T47D (cell line): ENCODE results near the gene GAPDHS.

ENCODE experiments used
- DNase-seq, 2 experiments: peaks; one replicate each; pipeline versions ENCODE4 v3.0.0 to v3.0.0-alpha.2; 2011 to 2012; ENCODE audit warnings: low read depth in 1 of 2, low spot score in 1 of 2
- JUND ChIP-seq: IDR thresholded peaks from 2 replicates; pipeline ENCODE4 v1.6.1; 2012; ENCODE audit warnings: low read depth
- in situ Hi-C: cut with HindIII; loops from 2 replicates; pipeline ENCODE4 v1.10.0; 2016; ENCODE audit warnings: low sequenced_read_pairs, low pct_unique_long_range_greater_than_20kb

Gene GAPDHS

DNA sequence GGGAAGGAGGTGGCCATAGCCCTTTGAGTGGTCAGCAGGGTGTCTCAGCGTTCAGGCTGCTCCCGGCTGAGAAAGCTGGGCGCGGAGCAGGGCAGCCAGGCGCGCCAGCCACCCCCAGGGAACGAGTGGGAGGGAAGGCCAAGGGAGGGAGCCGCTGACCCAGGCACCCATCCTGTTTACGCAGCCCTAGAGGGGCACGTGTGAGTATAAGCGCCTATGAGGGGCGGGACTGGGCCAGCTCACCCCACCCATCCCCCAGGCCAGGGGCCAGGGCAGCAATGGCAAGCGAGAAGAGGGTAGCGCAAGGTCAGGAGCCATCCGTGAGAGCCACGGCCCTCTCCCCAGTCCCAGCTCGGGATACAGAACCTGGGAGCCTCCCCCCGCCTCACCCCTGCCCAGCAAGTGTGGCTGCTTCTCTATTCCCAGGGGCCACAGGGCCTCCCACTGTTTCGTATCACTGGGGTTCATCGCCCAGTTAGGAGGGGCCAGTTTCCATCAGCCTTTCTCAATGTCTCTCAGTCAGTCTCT lies 18.9 kb upstream of the GAPDHS start:
- TF ChIP-seq JUND, result no peak
- in situ Hi-C loops, result no loop called here
- no peak for DNase-seq

DNA sequence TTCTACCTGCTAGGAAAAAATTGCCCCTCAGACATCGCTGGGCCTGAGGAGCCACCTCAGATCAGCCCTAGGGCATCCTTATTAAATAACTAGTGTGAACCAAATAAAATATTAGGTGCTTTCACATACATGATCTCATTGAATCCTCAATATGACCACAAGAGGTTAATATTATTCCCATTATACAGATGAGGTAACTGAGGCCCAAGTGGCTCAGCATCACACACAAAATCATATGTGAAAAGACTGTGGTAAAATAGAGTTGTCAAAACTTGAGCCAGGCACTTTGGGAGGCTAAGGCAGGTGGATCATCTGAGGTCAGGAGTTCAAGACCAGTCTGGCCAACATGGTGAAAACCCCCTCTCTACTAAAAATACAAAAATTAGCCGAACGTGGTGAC lies 16.9 kb upstream of the GAPDHS start:
- DNase-seq, result no peak
- in situ Hi-C loops, result no loop called here
- TF ChIP-seq JUND, result no peak

DNA sequence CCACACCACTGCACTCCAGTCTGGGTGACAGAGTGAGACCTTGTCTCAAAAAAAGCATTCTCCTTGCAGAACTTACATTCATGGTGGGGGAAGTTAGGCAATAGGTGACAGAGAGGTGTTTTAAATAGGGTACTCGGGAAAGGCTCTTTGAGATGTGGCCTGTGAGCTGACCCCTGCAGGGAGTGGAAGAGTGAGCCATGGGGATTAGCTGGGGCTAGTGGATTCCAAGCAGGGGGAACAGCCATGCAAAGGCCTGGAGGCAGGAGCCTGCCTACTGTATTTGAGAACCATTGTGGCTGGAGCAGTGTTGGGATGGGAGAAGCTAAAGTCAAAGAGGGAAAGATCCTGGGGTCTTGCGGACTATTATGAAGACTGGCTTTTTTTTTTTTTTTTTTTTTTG lies 15.9 kb upstream of the GAPDHS start:
- no peak for TF ChIP-seq JUND
- in situ Hi-C loops, result no loop called here
- no peak for DNase-seq

DNA sequence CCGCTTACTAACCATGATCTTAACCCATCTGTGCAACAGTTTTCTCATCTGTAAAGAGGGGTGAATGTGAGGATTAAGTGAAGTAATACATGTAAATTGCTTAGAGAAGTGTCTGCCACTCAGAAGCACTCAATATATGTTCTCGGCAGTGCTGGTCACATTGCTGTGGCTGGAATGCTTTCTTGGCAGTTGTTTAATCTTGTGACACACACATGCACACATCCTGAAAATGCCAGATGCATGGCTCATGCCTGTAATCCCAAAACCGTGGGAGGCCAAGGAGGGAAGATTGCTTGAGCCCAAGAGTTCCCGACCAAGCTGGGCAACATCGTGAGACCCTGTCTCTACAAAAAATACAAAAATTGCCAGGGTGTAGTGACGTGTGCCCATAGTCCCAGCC lies 14.9 kb upstream of the GAPDHS start:
- in situ Hi-C loops, result no loop called here
- DNase-seq, result peak in 1 of 2 experiments; percentile 26
- TF ChIP-seq JUND, result no peak

DNA sequence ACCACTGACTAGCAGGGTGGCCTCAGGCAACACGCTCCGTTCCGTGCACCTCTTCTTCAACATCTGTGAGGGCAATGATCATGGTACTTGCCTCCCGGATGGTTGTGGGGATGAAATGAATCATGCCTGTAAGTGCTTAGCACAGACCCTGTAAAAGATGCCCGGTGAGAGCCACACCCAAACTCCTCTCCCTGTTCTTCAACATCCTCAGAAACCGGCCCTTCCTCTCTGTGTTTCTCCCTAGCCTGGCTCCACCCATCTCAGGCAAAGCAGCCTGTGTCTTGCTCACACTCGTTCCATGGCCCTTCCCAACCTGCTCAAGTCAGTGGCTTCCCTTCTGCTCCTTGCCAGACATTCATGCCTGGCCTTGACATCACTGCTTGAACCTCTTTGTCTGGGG lies 14.0 kb upstream of the GAPDHS start:
- peak in 1 of 2 experiments; percentile 36 for DNase-seq
- TF ChIP-seq JUND, result no peak
- in situ Hi-C loops, result no loop called here

DNA sequence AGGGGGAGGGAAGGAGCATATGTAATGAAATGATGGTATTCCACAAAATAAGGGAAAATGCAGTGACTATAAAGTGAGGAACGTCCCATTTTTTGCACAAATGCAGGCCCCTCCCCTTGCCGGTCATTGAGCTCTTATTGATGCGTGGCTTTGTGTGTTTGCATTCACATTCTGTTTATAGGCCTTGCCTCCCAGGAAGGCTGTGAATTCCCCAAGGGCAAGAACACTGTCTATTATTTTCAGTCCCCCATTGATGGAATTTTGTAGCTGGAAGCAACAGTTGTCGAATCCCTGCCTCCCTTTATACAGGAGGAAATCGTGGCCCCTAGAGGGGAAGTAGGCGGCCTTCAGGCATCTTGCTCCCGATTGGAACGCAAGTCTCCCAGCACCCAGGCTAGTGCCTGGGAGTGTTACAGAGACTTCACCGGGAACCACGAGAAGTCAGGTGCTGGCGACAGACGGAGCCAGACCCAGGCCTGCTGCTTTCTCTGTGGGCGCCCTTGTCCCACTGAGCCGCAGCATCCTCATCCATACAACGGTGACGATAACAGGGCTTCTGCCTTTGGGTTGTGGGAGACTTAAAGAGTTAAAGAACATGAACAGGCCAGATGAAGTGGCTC lies 12.0 kb upstream of the GAPDHS start:
- TF ChIP-seq JUND, result no peak
- in situ Hi-C loops, result no loop called here
- DNase-seq, result no peak

DNA sequence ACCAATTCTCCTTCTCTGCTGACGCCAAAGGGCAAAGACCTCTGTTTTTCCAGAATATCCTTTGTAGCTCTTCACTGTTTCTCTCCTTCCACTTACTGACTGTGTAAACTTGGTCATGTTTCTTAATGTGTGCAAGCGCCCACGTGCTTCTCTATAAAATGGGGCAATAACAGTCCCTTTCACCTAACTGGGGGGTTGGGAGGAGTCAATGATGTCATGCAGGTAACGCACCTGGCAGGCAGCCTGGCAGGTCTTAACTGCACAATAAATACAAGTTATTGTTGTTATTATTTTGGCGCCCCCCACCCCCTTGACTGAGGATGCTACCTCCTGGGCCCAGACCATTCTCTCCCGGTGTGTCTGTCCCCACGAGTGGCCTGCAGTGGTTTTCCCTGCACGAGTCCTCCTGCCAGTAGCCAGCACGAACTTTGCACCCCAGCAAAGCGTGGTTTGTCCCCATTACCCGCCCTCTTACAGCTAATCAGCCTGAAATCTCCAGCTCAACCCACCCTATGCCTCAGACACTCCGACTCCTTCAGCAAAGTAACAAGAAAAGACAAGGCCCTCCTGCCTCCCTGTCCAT lies 10.4 kb upstream of the GAPDHS start:
- TF ChIP-seq JUND, result no peak
- in situ Hi-C loops, result no loop called here
- DNase-seq, result no peak

DNA sequence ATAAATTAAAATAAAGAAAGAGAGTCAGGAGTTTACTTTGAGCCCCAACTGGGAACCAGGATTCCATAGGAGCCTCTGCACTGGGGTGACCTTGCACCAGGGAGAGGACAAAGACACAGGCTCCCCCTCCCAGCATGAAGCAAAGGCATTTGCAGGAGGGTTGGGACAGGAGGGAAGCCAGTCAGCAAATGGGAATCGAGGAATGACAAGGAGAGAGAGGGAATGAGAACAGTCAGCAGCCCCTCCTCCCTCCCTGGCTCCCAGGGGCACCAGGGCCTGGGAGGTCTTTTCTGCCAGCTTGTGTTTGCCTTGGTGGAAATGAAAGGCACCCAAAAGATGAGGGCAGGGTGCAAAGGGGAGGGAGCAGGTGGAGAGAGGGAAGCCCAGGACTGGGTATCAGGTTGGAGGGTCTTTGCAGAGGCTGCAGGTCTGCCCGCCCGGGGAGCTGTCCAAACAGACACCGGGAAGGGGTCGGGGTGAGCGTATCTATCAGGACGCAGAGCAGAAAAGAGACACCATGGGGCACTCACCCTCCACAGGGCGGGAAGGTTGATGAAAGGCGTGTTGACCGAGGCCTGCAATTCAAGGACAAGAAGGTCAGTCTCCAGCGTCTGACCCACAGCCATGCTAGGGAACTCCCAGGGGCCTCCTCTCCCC lies 8.9 kb upstream of the GAPDHS start:
- TF ChIP-seq JUND, result no peak
- in situ Hi-C loops, result no loop called here
- no peak for DNase-seq

DNA sequence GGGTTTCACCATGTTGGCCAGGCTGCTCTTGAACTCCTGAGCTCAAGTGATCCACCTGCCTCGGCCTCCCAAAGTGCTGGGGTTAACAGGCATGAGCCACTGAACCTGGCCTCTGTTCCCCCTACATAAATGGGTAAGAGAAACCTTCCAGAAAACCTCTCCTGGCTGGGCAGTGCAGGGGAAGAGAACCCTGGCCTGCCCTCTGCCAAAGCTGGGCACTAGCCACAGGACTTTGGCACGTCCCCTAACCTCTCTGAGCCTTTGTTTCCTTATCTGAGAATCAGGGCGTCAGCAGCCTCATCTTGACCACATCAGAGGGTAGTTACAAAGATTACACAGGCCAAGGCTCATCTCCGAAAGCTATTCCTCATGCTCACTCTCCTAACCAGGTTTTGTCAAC lies 7.4 kb upstream of the GAPDHS start:
- in situ Hi-C loops, result no loop called here
- no peak for TF ChIP-seq JUND
- DNase-seq, result no peak

DNA sequence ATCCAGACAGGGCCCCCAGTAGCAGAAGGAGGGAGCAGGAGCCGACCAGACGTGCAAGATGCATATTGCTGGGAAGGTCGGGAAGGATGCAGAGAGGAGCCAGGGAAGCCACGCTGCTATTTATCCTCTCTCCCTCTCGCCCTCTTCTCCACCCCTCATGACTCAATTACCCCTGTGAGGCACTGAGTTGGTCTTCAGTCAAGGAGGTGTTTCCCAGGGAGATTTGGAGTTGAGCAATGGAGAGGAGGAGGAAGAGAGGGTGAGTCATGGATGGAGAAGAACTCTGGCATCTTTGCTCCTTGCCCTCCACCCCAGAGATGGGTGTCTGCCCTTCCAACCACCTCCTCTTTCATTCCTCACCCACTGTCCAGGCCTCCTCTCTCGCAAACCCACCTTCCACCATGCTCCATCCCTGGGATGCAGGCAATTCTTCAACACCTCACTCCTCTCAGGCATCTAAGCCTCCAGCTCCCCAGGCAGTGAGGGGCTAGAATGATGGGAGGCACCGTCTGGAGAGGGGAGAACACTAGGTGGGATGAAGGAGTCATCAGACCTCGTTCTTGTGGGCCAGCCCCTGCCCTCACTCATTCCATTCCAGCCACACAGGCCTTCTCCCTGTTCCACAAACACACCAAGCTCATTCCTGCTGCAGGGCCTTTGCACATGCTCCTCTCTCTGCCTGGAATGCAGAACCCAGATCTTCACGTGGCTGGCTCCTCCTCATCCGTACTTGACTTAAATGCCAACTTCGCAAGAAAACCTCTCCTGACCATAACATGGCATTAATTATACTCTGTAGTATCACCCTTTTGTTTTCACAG lies 4.8 kb upstream of the GAPDHS start, which contains the start of gene SBSN:
Gene SBSN (minus strand): TSS at position 94 of the 821 bp plus-strand sequence. CDS start 30 bp downstream, at position 64.
- no peak for TF ChIP-seq JUND
- in situ Hi-C loops, result no loop called here

DNA sequence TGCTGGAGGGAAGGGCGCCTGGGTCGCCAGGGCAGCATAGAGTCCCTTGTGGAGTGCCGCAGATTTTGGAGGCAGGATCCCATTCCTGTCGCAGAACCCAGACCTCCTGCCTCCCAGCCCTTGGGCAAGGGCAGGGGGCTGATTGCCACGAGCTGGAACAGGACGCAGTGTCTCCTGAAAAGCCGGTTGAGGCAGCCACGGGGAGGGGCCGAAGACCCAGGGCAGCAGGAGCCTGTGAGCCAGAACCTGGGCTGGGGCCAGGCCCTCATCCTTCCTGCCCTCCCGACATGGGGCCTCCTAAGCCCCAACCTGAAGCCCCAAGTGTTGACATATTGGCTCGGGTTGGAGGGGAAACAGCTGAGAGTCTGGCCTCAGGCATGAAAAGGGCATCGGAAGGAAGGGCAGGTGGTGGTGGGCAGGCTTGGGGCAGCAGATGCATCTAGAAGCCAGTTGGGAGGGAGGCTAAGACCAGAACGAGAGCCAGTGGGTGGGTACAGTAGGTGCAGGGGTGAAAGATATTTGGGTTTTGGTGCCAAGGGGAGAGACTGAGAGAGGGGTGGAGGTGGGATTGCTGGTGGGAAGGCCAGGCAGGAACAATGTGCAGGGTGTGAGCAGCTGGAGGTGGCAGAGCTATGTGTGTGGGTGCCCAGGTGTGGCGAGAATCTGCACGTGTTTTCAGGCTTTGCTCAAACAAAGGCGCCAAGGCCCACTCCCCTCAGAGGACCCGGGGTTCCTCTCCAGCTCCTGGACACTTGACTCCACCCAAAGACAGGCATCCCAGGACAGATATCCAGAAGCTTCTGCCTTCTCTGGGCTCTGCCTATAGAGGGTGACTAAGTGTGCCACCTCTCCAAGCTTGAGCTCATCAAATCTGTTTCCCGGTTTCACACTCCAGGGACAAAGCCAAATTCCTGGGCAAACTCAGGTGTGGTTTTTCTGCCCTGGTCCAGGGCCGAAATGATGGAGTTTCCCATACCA lies 3.7 kb upstream of the GAPDHS start:
- TF ChIP-seq JUND, result no peak
- in situ Hi-C loops, result no loop called here
- no peak for DNase-seq

More for the DNA sequence above, 4.8 kb upstream of the GAPDHS start, which contains the start of gene SBSN:
- no peak for DNase-seq
